ENCODE measurements around the gene AGPAT1.

- TF ChIP-seq GATA2 (IDR thresholded peaks at IDR 0.05; ENCODE audit: low read depth, low read length): no peak
- no peak for TF ChIP-seq GATA3 (IDR thresholded peaks at IDR 0.05; ENCODE audit: low read depth, low read length)
Measured at GRCh38 chr6:32198345-32198696, 22.4 kb upstream of the AGPAT1 start.

Measured in SH-SY5Y (cell line).